Nephron progenitor cell (in vitro differentiated cells): Measurements from ENCODE around the gene FAS.

Source experiments
- DNase-seq: peaks from one replicate; pipeline ENCODE4 v3.0.0; 2021
- H3K27ac Mint-ChIP-seq: 2 replicates; pipeline ENCODE4 v1.8.0; 2021; ENCODE audit warnings: mild to moderate bottlenecking, moderate library complexity, mixed read lengths
- H3K27me3 Mint-ChIP-seq: 2 replicates; pipeline ENCODE4 v1.8.0; 2021; ENCODE audit warnings: mild to moderate bottlenecking, low read depth, mixed read lengths; ENCODE audit not compliant: poor library complexity
- H3K36me3 Mint-ChIP-seq: 2 replicates; pipeline ENCODE4 v1.8.0; 2021; ENCODE audit warnings: low read depth, mixed read lengths
- H3K4me1 Mint-ChIP-seq: 2 replicates; pipeline ENCODE4 v1.8.0; 2021; ENCODE audit warnings: mixed read lengths
- H3K4me3 Mint-ChIP-seq: 2 replicates; pipeline ENCODE4 v1.8.0; 2021; ENCODE audit warnings: mild to moderate bottlenecking, moderate library complexity, mixed read lengths
- H3K9me3 Mint-ChIP-seq: 2 replicates; pipeline ENCODE4 v1.8.0; 2021; ENCODE audit warnings: mild to moderate bottlenecking, moderate library complexity, mixed read lengths
- CTCF ChIP-seq: fragments of 200-600 bp; sonication (generic); IDR thresholded peaks from 2 replicates; pipeline ENCODE4 v1.5.0; 2021; ENCODE audit warnings: antibody characterized with exemption

The FAS gene

DNA sequence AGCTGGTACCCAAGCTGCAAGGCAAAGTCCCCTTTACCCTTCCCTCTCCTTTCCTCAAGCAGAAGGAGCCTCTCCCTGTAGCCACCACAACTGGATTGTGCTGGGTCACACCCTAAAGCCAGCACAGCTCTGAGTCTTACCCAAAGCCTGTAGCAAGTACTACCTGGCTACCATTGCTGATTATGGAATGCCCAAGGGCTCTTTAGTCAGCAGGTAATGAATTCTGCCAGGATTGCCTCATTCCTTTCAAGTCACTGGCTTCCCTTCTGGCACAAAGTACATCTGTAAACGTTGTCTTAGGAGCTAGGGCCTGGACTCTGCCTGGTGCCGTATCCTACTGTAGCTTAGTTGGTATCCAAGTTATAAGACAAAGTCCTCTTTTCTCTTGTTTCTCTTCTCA, 52.0 kb downstream of the FAS start:
- no peak for DNase-seq
- Mint-ChIP-seq H3K36me3 (no peaks in the 10 kb centered on the region), H3K9me3 (no peaks in the 10 kb centered on the region), H3K27ac (no peak overlapping the region), H3K4me1 (no peaks in the 10 kb centered on the region), H3K27me3 (no peaks in the 10 kb centered on the region), H3K4me3 (no peak overlapping the region)
- TF ChIP-seq CTCF, result no peak

DNA sequence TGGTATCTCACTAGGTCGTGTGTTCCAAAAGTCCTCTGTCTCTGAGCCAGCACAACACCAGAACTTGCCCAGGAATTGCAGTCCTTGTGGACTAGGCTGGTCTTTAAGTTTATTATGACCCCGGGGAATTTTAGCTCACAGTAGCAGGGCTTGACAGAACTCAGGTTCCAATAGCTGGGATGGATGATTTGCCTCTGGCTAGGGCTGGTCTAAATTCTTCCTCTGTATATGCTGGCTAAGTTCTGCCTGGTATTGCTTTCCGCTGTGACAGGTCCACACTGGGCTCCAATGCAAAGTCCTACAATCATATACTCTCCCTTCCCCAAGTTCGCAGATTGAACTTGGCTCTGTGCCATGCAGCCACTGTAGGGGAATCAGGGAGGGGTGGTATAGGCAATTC, 52.5 kb downstream of the FAS start:
- no peak for TF ChIP-seq CTCF
- H3K4me3 Mint-ChIP-seq, result no peak overlapping the region
- no peak for DNase-seq
- H3K4me1 Mint-ChIP-seq, result no peaks in the 10 kb centered on the region
- no peaks in the 10 kb centered on the region for H3K27me3 Mint-ChIP-seq
- no peak overlapping the region for H3K27ac Mint-ChIP-seq
- no peaks in the 10 kb centered on the region for H3K36me3 Mint-ChIP-seq
- no peaks in the 10 kb centered on the region for H3K9me3 Mint-ChIP-seq

DNA sequence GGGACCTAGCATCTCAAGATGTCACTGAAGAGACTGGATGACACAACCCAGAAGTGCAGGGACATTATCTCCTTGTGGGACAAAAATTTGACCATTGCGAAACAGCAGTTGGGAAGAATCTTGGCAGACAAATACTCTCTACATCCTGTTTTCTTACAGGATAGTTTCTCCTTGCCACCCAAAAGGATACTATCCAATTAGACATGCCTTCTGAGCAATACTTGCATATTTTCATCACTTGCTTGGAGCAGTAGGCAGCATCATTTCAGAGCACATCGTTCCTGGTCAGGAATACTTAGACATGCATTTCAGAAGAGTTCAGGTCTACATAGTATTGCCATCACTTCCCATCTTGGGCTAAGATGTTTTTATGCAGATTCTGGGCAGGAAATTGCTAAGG, 56.8 kb downstream of the FAS start:
- Mint-ChIP-seq H3K4me3 (no peak overlapping the region), H3K4me1 (no peaks in the 10 kb centered on the region), H3K36me3 (no peaks in the 10 kb centered on the region), H3K27ac (no peak overlapping the region), H3K27me3 (no peaks in the 10 kb centered on the region), H3K9me3 (no peaks in the 10 kb centered on the region)
- no peak for DNase-seq
- no peak for TF ChIP-seq CTCF

DNA sequence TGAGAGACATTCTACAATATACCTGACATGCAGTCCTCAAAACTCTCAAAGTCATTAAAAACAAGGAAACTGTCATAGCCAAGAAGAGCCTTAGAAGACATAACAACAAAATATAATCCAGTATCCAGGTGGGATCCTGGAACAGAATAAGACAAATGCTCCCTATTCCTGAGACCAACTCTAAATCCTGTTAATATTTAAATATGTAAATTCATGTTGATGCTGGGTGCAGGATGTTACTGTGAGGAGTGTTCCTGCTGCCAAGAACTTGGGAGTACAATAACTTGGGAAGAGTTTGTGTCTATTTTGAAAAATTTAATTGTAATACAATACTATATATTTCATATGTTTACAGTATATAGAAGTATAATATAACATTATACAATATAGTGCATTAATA, 61.0 kb downstream of the FAS start:
- H3K27me3 Mint-ChIP-seq, result no peaks in the 10 kb centered on the region
- H3K4me1 Mint-ChIP-seq, result peaks cover 16% of the 10 kb centered on the region
- DNase-seq, result no peak
- no peak for TF ChIP-seq CTCF
- no peak overlapping the region for H3K4me3 Mint-ChIP-seq
- no peak overlapping the region for H3K27ac Mint-ChIP-seq
- H3K36me3 Mint-ChIP-seq, result no peaks in the 10 kb centered on the region
- no peaks in the 10 kb centered on the region for H3K9me3 Mint-ChIP-seq

GRCh38 chr10:89053555-89053954, 63.0 kb downstream of the FAS start:
- Mint-ChIP-seq H3K9me3 (no peaks in the 10 kb centered on the region), H3K4me3 (no peak overlapping the region), H3K27me3 (no peaks in the 10 kb centered on the region)

More at GRCh38 chr10:89053555-89053954, 63.0 kb downstream of the FAS start:
- no peak for TF ChIP-seq CTCF
- DNase-seq, result no peak
- Mint-ChIP-seq H3K27ac (no peak overlapping the region), H3K36me3 (no peaks in the 10 kb centered on the region), H3K4me1 (peaks cover 16% of the 10 kb centered on the region)
